Spinal cord (tissue), 10 donors: Measurements from ENCODE around the gene SEPTIN5. TPM values are rescaled to one million over a fixed set of nuclear protein-coding genes. Genes with fewer than 3 reads are reported as not detected.

Source experiments
- DNase-seq, 6 donors: peaks; one replicate each; pipeline versions ENCODE4 v3.0.0 to v3.0.0-alpha.2; 2013 to 2015; ENCODE audit warnings: low spot score in 6 of 6, low read depth in 4 of 6
- H3K27ac ChIP-seq: one replicate; pipeline ENCODE4 v1.5.1; 2013; ENCODE audit warnings: low read depth, low read length, control low read depth
- H3K27me3 ChIP-seq: one replicate; pipeline ENCODE4 v1.6.1; 2013; ENCODE audit warnings: low read length; ENCODE audit not compliant: control insufficient read depth, insufficient read depth
- H3K36me3 ChIP-seq: one replicate; pipeline ENCODE4 v1.6.1; 2013; ENCODE audit warnings: low read length; ENCODE audit not compliant: control insufficient read depth, insufficient read depth
- H3K4me1 ChIP-seq: one replicate; pipeline ENCODE4 v1.6.1; 2013; ENCODE audit warnings: low read length; ENCODE audit not compliant: control insufficient read depth, insufficient read depth
- H3K4me3 ChIP-seq: one replicate; pipeline ENCODE4 v1.5.1; 2013; ENCODE audit warnings: low read depth, low read length, control low read depth
- H3K9me3 ChIP-seq: one replicate; pipeline ENCODE4 v1.6.1; 2013; ENCODE audit warnings: low read length; ENCODE audit not compliant: control insufficient read depth, insufficient read depth
- WGBS: methylation state at CpG from one replicate; pipeline ENCODE4 v1.1.5; 2013; ENCODE audit warnings: missing lambda C conversion rate; ENCODE audit not compliant: insufficient coverage; 5-methylcytosine and 5-hydroxymethylcytosine counted together
- polyA plus RNA-seq, 2 donors: library from polyadenylated mRNA; unstranded; fragments of 120-200 nt; gene quantifications; one replicate each; pipeline ENCODE4 v1.2.1, GENCODE V29; 2013; ENCODE audit not compliant: insufficient read length in 2 of 2
- total RNA-seq, 2 donors: library from RNA; depleted of rRNA in 1 of 2; stranded (reverse); fragments of 120-200 nt in 1 of 2; fragments of >200 nt in 1 of 2; gene quantifications; one replicate each; pipeline versions ENCODE4 v1.2.3 to v1.2.4, GENCODE V29; 2013 to 2014
- donor health status: healthy.

SEPTIN5 gene
- total and polyA plus RNA-seq, 4 donors, result 82.9 to 294 (median 174) TPM

DNA sequence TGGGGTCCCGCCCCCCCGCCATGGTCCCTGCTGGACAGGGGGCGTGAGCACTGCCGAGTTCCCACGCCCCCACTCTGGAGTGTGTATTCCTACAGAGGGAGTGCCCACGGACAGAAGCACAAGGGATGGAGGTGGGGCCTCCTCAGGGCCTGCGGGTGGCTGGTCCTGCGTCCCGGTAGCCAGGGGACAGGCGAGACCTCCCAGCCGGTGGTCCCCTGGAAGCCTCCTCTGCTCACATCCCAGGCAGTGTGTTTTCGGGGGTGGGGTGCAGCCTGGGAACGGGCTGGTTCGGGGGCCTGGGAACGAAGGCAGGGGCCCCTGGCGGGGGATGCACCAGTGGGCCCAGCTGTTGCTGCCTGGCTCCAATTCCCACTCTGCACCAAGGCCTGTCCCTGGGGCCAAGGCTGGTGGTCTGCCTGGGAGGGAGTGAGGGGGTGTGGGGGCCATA lies 25.2 kb downstream of the SEPTIN5 start:
- Histone ChIP-seq H3K4me1 (peaks cover 15% of the 10 kb centered on the region), H3K27me3 (peaks cover 5% of the 10 kb centered on the region), H3K4me3 (no peak overlapping the region), H3K27ac (no peak overlapping the region), H3K36me3 (no peaks in the 10 kb centered on the region), H3K9me3 (no peaks in the 10 kb centered on the region)
- no peak for DNase-seq
- WGBS, result 51% methylated on average over 16 of the region's 16 CpGs

DNA sequence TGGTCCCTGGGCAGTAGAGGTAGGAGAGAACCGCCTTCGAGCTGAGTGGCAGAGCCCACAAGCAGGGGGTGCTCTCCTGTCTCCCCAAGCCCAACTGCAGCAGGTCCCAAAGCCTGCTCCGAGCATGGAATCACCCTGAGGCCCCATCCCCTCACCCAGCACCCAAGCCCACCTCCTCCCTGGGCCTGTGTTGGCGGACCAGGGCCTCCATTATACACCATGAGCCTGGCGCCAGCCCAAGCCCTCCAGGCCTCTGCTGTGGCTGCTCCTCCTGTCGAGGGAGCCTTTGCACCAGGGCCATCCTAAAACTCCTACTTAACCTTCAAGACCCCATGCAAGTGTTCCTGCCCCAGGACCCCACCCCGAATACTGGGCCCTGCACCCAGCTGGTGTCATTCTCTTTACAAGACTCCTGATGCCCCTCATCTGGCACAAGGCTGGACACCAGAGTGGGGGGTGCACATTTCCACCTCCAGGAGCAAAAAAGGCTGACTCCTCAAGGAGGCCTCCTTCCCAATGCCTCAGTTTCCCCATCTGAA lies 25.7 kb downstream of the SEPTIN5 start:
- WGBS, result 87% methylated on average over 5 of the region's 7 CpGs
- no peaks in the 10 kb centered on the region for H3K36me3 ChIP-seq
- no peaks in the 10 kb centered on the region for H3K9me3 ChIP-seq
- peaks cover 5% of the 10 kb centered on the region for H3K27me3 ChIP-seq
- H3K27ac ChIP-seq, result no peak overlapping the region
- no peak overlapping the region for H3K4me3 ChIP-seq
- no peak for DNase-seq
- H3K4me1 ChIP-seq, result peaks cover 15% of the 10 kb centered on the region

DNA sequence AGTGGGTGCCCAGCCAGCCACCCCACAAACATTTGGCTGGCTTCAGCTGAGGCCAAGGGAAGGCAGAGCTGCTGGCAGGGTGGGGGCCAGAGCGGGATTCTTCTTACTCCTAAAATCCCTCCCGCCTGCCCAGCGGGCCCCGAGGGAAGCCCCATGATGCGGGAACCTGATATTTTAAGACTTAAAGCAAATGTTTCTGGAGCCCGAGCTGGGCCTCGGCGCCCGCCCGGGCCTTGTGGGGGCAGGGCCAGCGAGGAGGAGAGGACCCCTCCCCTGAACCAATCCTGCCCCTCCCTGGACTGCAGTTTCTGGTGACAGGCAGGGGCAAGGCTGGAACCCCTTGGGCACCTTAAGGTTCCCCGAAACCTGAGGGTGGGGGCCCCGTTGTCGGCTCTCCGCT lies 26.3 kb downstream of the SEPTIN5 start:
- no peaks in the 10 kb centered on the region for H3K9me3 ChIP-seq
- H3K27me3 ChIP-seq, result peaks cover 3% of the 10 kb centered on the region
- DNase-seq, result no peak
- no peak overlapping the region for H3K27ac ChIP-seq
- WGBS, result 77% methylated on average over 14 of the region's 15 CpGs
- H3K4me3 ChIP-seq, result no peak overlapping the region
- peaks cover 19% of the 10 kb centered on the region for H3K4me1 ChIP-seq
- peaks cover 3% of the 10 kb centered on the region for H3K36me3 ChIP-seq

DNA sequence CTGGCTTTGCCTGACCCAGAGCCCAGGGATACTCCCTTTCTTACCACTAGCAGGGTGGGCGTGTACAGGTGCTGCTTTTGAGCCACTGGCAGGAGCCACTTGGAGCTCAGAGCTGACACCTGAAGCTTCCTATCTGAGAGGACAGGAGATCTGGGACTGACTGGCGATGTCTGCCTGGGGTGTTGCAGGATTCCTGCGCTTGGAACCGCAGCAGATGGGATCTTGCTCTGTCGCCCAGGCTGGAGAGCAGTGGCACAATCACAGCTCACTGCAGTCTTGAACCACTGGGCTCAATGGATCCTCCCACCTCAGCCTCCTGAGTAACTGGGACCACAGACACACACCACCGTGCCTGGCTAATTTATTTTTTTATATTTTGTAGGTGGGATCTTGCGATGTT lies 26.8 kb downstream of the SEPTIN5 start:
- H3K36me3 ChIP-seq, result peaks cover 3% of the 10 kb centered on the region
- DNase-seq, result no peak
- no peaks in the 10 kb centered on the region for H3K27me3 ChIP-seq
- H3K4me1 ChIP-seq, result peaks cover 24% of the 10 kb centered on the region
- no peak overlapping the region for H3K4me3 ChIP-seq
- no peaks in the 10 kb centered on the region for H3K9me3 ChIP-seq
- 91% methylated on average over 5 of the region's 7 CpGs for WGBS
- H3K27ac ChIP-seq, result no peak overlapping the region

DNA sequence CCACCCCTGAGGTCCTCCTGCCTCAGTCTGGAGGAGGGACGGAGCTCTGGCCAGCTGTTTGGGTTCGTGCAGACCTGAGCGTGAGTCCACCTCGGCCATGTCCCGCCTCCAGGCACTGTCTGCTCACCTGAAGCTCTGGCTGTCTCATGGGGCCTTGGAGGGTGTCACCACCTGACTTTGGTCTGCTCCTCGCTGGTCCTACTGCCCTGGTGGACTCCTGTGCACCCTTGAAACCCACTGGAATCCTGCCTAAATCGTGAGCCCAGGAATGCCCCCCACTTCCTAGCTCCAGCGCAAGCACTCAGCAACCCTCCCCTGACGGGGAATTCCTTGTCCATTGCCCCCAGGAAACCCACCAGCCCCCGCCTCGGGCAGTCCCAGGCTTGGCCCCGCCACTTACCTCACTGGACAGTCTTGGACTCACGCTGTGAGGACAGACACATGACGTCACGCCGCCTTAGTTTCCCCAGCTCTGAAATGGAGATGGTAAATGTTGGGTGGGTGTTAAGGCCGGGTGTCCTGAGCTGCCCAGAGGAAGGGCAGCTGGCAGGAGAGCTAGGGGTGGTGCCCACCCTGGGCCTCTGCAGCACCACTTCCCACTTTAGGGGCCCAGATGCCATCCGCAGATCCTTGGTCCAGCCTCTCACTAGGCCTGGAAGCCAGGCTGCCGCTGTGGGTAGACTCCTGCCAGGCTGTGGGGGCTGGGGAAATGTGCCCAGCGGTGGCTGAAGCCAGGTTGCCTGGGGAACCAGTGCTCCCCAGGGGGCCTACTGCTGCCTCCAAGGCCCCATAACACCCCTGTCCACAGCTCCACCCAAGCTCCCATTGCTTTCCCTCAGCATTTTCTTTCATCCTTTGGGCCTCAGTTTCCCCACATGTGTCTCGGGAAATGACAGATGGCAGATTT lies 28.1 kb downstream of the SEPTIN5 start:
- Histone ChIP-seq H3K4me1 (peaks cover 22% of the 10 kb centered on the region), H3K36me3 (peaks cover 3% of the 10 kb centered on the region), H3K9me3 (no peaks in the 10 kb centered on the region), H3K27ac (no peak overlapping the region), H3K4me3 (no peak overlapping the region), H3K27me3 (no peaks in the 10 kb centered on the region)
- no peak for DNase-seq
- 84% methylated on average over 13 of the region's 21 CpGs for WGBS

DNA sequence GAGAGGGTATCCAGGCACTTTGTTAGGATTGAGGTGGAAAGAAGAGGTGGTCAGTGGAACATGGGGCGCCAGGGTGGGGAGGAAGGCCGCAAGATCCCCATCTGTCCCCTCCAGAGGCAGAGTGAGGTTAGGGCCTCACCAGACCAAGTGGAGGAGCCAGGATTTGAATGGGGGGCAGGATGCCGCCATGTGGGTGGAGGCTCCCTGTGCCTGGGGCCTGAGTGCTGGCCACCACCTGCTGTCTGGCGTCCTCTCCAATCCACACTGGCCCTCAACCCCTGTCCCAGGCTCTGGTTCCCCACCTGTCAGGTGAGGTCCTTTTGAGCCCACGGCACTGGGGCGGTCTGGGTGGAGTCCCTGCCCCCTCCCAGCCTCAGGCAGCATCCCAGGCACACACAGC lies 28.8 kb downstream of the SEPTIN5 start:
- Histone ChIP-seq H3K4me3 (no peak overlapping the region), H3K27me3 (no peaks in the 10 kb centered on the region), H3K36me3 (peaks cover 3% of the 10 kb centered on the region), H3K4me1 (peaks cover 22% of the 10 kb centered on the region), H3K27ac (no peak overlapping the region), H3K9me3 (no peaks in the 10 kb centered on the region)
- DNase-seq, result no peak
- WGBS, result 98% methylated on average over 5 of the region's 6 CpGs

- Histone ChIP-seq H3K27me3 (no peaks in the 10 kb centered on the region), H3K4me3 (no peak overlapping the region), H3K9me3 (no peaks in the 10 kb centered on the region), H3K27ac (no peak overlapping the region), H3K36me3 (peaks cover 3% of the 10 kb centered on the region), H3K4me1 (peaks cover 22% of the 10 kb centered on the region)
- WGBS, result 93% methylated on average over 4 of the region's 4 CpGs
- DNase-seq, result no peak
Observed at GRCh38 chr22:19743651-19744050, 29.3 kb downstream of the SEPTIN5 start.

- no peak for DNase-seq
- Histone ChIP-seq H3K4me3 (no peak overlapping the region), H3K4me1 (peaks cover 22% of the 10 kb centered on the region), H3K36me3 (peaks cover 3% of the 10 kb centered on the region), H3K27me3 (no peaks in the 10 kb centered on the region), H3K27ac (no peak overlapping the region), H3K9me3 (no peaks in the 10 kb centered on the region)
- 83% methylated on average over 13 of the region's 13 CpGs for WGBS
Observed at GRCh38 chr22:19744350-19745006, 30.2 kb downstream of the SEPTIN5 start.

DNA sequence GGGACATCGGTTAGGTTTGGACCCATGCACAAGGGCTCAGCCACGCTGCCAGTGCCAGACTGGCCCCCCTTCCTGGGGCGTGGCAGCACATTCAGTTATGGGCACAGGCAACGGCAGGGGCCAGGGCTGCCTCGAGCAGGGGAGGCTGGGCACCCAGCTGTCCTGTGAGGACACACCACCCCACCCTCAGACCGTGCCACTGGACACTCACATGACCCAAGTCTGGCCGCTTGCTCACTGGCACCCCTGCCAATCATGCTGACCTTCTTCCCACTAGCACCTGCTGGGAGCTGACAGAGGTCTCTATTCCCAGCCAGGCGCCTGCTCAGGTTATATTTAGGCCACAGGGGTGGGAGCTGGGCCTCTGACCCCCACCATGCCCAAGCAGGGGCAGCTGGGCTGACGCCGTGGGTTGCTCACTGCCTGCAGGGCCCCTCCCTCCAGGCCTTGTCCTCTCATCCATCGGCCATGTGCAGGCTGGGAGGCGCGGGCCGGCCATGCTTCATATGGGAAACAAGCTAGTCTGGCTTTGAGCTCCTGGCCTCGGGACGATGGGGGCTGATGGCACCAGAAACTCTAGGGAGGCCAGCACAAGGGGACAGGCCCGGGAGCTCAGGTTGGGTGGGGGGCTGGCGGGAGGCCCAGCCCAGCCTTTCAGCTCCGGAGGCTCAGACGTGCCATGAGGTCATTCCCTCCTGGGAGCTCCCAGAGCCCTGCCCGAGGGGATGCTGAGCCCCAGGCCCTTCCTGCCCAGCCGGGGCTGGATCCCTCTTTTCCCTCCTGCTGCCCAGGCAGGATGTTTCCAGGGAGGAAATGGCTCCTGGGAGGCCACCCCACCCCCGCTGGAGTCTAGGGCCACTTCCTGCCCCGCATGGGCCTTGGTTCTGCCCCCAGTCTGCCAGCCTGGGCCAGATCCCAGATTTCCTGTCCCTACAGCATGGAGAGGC lies 31.1 kb downstream of the SEPTIN5 start:
- Histone ChIP-seq H3K27me3 (no peaks in the 10 kb centered on the region), H3K27ac (no peak overlapping the region), H3K9me3 (no peaks in the 10 kb centered on the region), H3K4me1 (peaks cover 22% of the 10 kb centered on the region), H3K4me3 (no peak overlapping the region), H3K36me3 (peaks cover 3% of the 10 kb centered on the region)
- no peak for DNase-seq
- WGBS, result 62% methylated on average over 23 of the region's 24 CpGs
